IPS-NIHi7 (cell line): Measurements from ENCODE around the gene C5.

Experiments used
- DNase-seq: peaks from one replicate; pipeline ENCODE4 v3.0.0; 2012; ENCODE audit warnings: mixed read lengths; ENCODE audit errors: extremely low spot score

C5 gene

DNA sequence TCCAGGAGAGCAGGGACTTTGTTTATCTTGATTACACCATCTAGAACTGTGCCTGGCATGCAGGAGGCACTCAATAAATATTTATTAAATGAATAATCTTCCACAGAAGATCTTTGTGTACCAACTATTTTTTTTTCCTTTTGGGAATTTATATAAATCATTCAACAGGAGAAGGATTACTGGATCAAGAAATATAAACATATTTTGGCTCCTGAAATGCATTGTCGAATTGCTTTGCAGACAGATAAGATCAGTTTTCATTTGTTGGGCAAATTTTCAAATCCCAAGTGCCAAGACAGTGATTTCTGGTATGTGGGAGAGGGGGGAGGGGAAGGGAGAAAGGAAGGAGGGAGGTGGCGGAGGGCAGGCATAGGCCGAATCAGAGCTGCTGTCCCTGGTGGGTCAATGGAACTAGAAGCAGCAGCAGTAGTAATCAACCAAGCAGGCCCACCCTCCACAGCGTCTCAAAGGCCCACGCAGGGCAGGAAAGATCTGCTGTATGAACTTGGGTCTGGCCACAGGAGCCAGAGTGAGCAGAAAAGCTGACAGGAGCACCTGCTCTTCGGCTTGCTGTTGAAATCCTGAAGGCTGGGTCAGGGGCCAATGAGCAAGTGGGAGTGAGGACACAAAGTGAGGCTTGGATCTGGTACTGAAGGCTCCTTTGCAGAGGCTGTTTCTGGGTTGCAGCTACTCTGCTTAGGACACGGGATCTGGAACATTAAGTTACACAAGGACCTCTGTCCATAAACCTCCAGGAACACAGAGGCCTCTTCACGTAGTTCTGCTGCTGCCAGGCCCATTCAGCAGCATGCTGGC, 107.7 kb downstream of the C5 start:
- DNase-seq = no peak

DNA sequence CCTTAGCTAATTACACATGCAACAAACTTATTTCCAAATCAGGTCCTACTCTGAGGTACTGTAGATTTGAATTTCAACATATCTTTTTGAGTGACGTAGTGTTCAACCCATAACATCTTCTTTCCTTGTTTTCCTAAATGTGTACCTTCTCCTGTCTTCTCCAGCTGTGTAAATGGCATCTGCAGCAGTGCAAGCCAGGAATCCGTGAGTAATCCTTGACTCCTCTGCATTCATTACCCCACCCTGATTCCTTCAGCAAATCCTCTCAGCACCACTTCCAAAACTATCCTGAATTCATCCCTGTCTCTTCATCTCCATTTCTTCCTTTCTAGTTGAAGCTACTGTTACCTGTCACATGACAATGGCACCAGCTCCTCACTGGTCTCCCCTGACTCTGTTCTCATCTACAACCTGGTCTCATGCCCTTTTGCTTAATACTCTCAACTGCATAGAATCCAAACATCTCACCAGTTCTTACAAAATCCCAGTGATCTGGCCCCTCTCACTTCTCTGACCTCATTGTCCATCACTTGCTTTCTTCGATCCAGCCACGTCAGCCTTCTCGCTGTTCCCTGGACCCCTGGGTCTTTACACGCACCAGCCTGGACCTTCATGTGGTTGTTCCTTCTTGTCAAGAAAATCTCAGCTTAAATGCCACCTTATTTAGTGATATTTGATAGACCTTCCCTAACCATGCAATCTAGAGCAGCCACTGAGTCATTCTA, 108.9 kb downstream of the C5 start:
- DNase-seq = no peak

DNA sequence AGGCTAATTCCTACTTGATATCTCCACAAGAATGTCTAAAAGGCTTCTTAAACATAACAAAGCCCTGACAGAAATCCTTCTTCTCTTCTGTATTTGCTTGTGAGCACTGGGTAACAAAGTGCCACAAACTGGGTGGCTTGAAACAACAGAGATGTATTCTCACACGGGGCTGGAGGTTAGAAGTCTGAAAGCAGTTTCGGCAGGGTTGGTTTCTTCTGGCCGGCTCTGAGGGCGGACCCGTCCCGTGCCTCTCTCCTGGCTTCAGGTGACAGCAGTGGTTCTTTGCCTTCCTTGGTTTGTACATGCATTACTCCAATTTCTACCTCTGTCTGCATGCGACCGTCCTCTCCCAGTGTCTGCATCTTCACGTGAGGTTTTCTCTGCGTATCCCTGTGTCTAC, 109.5 kb downstream of the C5 start:
- DNase-seq = no peak

DNA sequence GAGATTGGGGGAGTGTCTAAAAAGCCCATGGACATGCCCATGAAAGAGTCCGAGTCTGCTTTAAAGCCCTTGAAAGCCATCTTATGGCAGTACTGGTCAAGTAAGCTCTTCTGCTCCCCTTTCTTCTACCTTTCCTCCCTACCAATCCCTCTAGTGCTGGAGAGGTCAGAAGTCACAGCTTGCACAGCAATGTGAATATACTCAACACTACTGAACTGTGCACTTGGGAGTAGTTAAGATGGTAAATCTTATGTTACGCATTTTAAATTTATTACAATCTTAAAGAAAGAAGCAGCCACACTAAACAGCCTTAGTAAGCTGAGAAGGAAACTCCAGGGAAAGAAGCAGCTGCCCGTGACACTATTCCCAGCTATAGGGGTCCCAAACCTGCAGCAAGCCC, 111.2 kb downstream of the C5 start:
- no peak for DNase-seq

DNA sequence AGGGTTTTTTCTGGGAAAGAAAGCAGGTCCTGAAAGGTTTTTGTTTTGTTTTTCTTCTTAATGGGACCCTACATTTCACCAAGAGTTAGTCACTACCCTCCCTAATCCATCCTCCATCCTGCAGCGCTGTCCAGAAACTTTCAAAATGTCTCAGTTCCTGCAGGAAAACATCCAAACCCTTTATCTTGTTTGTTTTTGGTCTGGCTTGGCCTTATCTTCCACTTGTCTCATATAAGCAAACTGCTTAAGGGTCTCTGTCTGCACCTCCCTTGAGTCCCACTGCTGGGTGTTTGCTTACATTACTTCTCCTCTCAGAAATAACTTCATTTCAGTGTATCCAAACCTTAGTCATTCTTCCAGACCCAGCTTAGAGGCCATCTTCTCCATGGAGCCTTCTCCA, 112.5 kb downstream of the C5 start:
- DNase-seq = no peak

DNA sequence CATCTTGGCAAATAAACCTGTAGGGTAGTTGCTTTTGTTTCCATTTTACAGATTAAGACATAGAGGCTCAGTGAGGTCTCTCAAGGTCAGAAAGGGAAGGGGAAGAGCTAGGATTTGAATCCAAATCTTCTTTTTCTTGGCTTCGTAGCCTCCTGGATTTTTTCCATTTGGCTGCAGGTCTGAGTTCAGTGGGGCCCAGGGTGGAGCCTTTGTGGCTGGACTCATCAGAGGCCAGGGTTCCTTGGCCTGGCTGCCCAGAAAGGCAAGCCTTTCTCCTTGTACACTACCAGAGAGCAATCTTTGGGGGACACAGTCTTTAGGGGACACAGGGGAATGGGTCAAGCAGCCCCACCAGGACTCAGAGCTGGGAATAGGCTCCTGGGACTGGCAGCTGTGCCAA, 112.9 kb downstream of the C5 start:
- DNase-seq = no peak

DNA sequence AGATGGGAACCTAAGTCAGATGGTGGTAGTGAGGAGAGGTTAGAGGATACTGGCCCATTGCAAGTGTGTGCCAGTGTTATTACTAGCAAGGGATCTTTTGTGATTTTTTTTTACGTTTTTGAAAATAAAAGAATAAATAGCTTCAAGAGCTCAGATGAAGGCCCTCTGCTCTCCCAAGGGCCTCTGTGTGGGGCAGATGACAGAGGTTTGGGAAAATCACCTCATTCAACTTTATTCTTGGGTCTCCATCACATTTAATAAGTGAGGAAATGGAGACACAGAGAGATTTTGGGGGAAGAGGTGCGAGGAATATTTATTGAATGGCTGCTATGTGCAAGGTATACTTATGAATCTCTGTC, 113.3 kb downstream of the C5 start:
- DNase-seq = no peak

DNA sequence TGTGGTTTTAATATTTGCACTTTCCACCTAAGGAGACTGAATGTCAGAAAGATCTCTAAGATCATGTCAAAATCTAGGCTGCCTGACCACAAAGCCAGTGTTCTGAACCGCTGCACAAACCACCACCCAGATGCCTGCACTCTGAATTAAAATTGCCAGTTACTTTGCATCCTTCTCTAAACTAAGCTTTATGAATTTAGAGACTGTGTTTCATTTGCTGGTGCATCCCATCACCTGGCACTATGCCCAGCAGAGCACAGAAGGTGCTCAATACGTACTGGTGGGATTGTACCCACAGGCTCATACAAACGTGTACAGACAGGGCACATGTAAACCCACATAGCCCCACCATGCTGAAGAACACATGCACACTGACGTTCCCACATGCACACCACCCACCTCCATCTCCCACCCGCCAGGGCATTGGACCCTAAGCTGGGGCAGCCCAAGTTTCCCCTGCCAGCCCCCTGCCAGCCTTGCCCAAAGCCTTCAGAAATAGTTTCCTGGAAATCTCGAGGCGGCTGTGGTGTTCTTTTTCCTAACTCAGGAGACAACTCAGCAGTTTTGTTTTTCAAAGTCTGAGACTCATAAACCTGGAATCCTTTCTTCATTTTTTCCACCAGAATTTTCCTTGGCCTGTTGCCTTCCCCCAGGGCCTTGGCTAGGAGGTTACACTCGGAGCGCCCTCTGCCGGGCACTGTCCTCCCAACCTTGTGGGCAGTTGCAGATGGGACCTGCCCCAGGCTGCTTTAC, 113.9 kb downstream of the C5 start:
- DNase-seq = peak; percentile 91

DNA sequence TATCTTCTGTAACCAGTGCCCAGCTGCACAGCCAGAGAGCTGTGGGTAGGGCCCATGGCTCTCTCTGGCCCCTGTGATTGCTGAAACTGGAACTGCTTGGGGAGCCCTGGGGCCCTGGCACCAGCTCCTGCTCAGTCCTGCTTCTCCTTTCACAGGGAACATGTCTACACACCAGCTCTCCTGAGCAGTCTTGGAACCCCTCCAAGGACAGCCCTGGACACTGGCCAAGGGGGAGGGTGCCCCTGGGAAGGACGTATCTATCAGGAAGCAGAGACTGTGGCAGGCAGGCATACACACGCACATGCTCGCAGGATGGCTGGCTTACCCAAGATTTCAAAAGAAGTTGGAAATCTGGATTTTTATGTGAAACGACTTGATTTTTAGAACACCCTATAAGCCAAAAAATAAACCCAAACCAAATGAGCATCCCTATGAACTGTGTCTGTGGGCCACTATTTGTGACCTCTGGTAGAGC, 114.7 kb downstream of the C5 start:
- no peak for DNase-seq

DNA sequence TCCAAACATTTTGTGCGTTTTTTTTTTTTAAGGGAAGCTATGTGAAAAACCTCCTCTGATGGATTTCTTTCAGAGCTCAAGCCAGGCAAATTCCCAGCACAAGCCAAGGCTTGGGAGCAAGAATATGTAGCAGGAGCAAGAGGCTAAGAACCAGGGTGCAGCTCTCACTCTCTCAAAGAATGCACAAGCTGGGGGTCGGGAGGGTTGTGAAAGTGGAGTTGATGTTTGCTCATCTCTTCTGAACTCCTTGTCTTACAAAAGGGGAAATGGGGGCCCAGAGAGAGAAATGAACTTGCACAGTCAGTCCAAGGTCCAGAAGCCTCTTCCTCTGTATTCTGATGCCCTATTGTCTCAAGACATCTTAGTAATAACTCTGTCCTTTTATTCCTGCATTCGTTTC, 115.8 kb downstream of the C5 start:
- no peak for DNase-seq

DNA sequence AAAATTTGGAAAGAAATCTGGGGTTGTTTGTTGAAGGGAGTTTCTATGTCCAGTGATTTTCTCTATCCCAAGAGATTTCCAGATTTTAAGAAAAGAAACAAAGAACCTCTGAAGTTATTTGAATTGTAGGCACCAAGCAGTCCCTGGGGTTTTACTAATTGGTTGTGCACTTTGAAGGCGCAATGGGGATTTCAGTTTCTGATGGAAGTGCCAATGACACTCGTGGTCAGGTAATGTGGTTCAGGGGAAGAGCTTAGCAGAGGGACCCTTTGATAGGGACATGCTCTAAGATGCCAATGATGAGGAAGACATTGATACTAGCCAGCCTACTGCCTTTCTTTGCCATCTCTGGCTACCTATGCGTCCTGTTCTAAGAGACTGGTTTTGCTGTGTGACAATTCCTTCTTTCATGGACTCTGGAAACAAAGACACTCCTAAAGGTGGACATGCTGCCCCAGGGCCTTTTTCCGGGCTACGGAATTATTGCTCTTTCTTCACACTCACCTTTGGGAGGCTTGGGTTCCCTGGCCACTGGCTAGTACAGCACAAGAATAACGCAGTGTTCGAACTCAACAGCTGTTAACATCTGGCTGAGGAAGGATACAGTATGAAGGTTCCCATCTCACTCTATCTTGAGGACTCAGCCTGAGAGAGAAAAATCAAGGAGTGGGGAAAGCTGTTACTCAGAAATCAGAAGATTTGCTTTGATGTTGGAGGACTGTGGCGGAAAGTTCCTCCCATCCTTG, 116.6 kb downstream of the C5 start:
- no peak for DNase-seq

DNA sequence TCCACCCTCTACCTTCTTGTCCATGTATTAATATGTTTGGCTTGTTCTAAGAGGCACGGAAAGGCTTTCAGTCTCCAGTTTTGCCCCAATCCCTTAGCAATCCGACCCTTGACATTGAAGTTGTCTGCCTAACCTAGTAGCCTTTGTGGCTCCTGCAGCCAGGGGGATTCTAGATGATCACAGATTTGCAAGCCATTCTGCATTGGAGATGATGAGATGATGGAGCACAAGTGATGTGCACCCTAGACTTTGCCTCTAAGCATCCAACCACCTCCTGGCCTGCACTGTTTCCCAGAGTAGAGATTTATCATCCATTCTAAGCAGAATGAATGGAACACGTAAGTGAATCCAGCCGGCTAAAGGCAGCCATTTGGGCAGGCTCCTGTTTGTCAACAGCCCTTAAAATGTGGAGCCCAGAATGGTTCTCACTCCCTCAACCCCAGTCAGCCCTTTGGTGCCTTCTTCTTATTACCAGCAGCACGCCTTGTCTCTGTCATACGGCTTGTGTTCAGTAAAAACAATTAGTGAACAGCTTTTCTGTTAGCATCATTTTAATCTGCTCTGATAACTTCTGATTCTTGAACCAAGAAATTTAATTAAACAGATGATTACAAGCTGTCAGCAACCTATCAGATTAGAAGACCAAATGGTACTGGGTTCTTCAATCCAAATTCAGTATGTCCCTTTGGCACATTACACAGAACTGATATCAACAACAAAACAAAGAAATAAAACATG, 117.8 kb downstream of the C5 start:
- no peak for DNase-seq

DNA sequence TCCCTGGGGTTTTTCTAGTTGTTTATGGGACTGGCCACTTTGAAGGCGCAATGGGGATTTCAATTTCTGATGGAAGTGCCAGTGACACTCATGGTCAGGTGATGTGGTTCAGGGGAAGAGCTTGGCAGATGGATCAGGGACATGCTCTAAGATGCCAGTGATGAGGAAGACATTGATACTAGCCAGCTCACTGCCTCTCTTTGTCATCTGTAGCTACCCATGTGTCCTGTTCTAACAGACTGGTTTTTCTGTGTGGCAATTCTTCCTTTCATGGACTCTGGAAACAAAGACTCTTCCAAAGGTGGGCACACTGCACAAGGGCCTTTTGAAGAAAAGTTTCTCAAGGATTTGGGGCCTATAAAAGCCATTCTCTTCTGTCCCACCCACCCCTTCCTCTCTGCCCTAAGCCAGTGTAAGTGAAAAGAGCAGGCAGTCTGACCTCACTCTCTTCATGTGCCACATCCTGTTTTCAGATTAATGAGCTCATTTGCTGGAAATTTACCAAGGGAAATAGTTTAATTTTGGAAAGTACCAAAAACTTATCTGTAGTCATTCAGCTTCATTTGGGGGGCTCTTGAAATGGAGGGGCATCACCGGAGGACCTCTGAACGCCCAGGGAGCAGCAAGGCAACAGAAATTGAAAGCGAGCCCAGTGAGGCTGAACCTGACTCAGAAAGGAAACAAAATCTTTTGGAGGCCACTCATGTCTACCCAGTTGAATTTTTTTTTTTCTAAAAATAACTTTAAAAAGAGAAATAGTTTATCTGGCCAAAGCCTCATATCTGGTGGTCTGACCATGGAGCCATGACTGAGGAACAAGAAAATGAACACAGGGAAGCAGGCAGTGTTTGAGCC, 118.6 kb downstream of the C5 start:
- DNase-seq = no peak

DNA sequence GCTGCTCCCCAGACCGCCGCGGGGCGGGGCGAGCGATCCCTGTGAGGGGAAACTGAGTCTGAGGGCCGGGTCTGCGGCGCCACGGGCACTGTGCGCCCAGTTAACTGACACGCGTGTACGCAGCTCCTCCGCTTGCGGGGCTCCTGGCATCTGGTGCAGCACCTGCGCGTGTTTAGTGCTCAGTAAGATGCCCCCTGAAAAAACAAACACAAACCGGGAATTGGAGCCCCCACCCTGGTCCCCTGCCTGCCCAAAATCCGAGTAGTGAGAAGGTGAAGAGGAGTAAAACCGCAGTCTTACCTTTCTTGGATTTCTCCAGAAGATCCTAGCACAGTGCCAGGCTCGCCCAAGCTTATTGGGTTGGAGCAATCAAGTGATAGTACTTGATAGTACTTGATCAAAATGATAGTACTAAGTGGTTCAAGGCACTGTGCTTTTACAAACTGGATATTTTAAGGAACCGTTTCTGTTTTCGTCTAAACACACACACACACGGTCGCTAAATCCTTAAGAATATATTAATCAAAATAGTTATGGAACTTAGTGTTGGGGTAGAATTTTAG, 120.8 kb downstream of the C5 start:
- no peak for DNase-seq

DNA sequence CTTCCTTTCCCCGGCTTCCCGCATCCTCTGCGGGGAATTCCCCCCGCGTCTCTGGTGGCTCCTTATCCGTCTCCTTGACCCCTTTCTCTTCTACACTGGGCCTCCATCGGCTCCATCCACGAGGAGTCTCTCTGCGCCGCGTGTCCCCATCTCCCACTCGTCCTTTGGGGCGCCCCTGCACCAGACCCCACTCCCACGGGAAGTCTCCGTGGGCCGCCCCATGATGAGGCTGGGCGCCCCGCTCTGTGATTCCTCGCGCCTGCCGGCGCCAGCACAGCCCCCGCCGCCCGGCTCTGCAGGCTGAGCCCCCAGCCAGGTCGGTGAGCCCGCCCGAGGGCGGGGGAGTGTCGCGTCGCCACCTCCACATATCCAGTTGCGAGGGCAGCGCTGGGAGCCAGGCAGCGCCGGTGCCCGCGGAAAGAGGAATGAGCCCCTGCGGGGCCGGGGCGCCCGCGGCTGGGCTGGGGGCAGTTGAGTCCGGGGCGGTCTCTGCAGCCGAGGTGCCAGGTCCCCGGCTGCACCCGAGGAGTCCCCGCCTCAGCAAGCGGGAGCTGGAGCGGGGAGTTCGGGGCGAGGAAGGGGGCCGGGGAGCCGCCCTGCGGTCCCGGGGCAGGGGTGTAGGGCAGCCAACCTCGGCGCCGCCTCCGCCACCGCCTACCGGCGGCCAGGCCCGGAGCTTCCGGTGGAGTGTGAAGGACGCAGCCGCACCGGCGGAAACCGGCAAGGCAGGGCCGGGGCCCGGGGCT, 121.4 kb downstream of the C5 start:
- peak; percentile 88 for DNase-seq

DNA sequence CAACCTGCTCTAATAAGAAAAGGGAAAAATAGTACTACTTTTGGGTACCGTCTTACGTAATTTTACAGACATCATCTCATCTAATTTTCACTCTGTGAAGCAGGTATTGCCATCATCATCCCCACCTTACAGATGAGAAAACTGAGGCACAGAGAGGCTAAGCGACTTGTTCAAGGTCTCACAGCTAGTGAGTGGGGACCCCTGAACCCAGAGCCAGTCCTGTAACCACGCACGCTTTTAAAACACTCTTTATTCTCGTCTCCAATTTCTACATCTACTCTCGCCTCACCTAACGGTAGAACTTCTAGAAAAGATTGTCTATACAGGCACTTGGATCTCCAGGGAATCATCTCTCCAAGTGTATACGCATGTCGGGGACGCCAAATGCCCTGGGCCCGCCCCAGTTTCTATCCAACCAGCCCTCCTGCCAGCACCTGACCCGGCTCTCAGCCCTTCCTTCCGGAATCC, 122.0 kb downstream of the C5 start:
- peak; percentile 41 for DNase-seq

DNA sequence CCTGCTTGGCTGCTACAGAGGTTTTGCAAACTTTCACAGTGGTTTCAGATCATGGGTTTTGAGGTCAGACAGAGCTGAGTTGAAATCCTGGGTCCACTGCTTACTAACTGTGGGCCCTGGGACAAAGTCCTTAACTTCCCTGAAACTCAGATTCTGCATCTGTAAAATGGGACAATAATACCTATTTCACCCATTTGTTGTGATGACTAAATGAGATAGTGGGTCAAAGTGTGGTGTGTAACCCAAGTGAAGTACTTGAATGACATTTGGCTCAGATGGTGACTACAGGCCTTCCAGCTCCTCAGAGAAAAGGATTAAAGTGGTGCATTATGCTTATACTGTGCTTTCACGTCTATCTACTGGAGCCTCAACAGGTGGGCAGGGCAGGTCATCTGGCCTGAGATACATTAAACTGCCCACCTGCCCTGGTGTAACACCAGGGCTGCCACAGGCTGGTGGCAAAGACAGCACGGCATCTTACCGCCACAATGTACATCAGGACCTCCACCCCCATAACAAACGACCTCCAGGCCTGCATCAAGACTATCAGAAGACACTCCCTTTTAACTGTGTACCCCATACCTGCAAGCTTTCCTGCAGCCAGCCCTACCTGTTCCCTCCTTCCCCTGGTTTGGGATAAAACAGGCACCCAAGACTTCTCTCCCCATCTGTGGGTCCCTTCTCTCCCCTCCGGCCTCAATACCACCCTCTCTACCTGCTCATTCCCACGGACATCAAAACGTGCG, 122.6 kb downstream of the C5 start:
- DNase-seq = no peak

DNA sequence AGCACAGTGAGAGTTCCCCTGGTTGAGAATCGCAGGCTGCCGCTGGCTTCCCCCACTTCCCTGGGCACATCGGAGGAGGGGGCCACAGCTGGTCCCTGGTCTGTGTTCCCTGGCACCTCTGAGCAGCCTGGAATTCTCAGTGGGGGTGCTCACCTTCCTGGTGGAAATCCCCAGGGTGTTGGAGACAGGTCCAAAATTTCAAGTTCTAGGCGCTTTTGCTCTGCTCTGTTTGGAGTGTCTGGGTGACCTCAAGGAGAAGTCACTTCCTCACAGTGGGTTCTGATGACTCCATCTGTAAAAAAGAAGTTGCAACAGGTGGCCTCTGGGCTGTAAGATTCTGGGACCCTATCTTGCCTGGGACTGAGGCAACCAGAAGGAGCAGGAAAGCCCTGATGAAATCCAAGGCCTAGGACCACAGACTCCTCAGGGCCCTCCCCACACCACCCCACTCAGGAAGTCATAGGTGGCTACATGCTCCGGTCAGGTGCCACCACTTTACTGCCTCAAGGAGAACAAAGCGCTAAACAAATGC, 123.6 kb downstream of the C5 start, which contains the start of gene TRAF1:
TSS of gene TRAF1 (minus strand) at position 400 of the 532 bp plus-strand sequence. CDS start 721 bp downstream, outside the sequence.
- no peak for DNase-seq
